Non-pigmented ciliary epithelial cell (primary cell): Measurements from ENCODE around the gene COLQ.
"Not testable (repeated sequence)": the region's sequence is repeated elsewhere in the genome, so short reads cannot be mapped to it uniquely, and the experiment has no call there.

ENCODE experiments used
- DNase-seq: peaks from one replicate; pipeline ENCODE4 v3.0.0-alpha.2; 2010; ENCODE audit warnings: low read depth

The COLQ gene

DNA sequence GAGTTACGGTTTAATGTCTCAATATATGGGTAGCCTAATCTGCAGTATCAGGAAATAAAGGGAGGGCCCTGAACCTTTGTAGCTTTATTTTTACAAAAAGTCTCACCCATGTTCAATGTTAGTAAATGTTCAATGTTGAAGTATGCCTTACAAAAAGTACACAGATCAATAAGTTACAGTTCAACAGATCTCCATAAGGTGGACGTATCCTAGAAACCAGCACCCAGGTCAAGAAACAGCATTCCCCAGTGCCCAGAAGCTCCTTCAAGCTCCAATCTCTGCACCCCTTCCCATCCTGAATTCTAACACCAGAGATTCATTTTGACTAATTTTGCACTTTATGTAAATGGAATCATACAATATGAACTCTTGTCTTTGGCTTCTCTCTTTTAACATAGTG lies 31.3 kb downstream of the COLQ start:
- no peak for DNase-seq

DNA sequence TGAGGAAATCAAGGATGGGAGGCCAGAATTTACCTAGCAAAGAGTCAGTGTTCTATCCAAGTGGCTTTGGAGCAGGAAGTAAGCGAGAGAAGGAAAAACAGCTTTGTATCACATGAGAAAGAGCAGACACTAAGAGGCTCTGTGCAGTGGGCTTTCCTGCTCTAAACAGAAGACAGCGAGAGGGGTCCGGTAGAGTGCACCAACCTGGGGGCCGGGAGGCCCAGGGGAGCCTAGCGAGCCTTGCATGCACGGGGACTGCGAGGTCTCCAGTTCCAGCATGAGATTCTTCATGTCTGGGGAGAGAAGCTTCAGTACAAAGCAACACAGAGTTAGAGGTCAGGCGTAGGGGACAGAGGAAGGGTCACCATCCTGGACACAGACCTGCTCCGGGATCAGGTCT lies 33.5 kb downstream of the COLQ start:
- DNase-seq, result no peak

DNA sequence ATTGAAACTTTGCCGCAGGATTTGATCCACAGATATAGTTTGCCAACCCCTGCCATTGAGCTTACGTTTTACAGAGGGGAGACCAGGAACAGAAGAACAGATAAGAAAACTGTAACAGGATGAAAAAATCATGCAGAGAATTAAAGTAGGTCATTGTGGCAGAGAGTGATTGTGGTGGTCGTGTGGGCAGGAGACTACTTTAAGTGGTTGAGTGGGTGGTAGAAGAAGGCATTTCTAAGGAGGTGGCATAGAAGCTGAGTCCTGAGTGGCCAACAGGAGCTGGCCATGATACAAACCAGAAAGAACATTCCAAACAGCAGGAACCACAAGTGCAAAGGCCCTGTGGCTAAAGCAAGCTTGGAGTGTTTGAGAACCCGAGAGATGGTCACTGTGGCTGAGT lies 34.5 kb downstream of the COLQ start:
- no peak for DNase-seq

DNA sequence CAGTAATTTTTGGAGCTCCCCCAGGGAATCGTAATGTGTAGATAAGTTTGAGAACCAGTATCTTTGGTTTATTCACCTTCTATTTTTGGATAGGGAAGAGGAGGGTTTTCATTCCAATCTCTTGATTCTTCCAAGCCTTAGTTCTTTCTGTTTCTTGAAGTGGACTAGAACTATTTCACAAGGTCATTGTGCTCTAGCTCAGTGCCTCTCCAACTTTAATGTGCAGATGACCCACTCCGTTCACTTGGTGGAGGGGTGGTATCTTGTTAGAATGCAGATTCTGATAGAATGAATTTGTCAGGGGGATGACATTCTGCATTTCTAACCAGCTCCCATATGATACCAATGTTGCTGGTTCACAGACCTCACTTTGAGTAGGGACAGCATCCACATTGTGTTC lies 35.5 kb downstream of the COLQ start:
- no peak for DNase-seq

DNA sequence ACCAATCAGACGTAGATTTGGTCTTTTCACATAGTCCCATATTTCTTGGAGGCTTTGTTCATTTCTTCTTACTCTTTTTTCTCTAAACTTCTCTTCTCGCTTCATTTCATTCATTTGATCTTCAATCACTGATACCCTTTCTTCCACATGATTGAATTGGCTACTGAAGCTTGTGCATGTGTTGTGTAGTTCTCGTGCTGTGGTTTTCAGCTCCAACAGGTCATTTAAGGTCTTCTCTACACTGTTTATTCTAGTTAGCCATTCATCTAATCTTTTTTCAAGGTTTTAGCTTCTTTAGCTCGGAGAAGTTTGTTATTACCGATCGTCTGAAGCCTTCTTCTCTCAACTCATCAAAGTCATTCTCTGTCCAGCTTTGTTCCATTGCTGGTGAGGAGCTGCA lies 37.0 kb downstream of the COLQ start:
- not testable (repeated sequence) for DNase-seq

DNA sequence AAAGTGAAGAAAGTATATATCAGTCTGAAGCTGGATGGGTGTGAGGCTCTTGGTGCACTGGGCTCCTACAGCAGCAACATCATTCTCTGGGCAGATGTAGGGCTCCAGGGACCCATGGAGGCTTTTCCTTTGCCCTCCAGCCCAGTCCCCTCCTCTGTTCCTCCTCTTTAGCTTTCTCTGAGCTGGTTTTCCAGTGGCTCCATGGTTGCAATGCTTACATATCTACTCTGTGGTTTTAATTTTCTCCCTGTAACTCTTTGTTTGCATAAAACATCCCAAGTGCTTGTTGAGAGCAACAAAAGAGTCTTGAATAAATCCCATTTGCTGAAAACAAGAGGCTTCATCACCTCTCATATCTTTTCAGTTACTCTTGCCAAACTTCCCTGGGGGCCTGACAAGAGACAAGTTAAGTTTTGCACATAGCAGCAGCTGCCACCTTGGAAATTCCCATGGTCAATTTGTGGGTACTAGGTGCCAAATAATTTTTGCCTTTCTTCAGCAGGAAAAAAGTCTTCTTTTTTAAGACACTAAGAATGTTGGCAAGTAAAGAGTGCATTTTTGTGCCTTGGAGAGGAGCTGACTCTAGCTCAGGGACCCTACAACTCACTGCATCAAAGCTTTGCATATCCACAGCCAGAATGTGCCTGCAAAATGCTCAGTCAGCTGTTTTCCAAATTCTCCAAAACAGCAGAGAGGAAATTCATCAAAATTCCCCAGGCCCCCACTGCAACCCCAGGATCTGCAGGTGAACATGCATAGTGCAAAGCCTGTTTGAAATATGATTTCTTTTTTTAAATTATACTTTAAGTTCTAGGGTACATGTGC lies 41.9 kb downstream of the COLQ start:
- DNase-seq, result no peak

DNA sequence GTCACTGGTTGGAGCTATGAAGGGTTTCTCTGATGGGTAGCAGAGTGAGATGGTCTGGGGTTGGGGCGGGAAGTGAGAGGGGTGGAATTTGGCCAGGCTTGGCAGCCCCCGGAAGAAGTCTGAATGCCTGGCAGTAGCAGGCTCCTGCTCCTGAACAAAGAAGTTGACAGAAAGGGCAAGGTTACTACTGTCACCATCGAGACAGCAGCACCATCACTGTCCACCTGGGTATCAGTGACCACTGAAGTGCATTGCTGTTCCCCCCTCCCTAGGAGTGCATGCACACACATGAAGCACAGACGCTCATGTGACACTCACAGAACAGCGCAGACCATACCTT lies 42.9 kb downstream of the COLQ start:
- DNase-seq, result no peak

DNA sequence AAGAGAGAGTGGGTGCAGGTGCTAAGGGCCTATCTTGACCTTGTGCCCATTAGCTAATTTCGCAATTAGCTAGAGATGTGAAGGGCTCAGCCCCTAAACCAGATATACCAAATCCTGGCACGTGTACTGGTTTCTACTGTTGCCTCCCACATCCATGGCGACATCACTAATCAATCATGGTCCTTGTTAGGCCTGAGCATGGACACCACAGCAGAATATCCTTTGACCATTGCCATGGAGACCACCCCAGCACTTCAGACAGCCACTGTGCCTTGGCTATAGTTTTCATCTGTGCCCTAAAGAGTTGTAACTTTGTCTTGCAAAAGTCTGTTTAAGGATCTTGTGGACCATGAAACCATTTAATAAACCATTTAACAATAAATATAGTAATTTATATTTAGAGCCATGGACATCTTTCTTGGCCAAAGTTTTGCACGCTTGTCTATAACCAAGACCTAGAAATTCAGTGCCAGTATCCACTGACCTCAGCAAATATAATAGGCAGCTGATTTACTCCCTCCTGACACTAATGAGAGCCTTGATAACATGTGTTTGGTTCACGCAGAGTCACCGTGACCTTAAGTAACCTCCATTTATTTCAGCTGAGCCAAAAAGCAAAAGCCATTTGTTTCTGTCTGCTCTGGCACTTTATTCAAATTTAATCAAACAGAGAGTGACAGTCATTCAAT lies 43.4 kb downstream of the COLQ start:
- no peak for DNase-seq

DNA sequence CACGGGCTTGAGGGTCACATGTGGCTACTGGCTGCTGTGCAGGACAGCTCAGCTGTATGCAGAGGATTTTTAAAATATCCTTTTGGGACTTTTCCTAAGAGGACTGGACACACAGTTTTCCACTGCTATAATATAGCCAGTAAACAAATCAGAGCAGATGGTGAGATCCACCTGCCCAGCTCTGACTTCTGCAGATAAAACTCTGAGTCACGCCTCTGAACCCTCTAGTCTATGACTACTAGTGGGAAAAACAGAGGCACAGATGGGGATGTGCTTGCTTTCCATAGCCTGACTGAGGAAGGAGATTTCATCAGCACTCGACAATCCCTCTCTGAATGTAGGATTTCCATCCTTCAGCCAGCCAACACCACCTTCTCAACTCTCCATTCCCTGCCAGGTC lies 45.1 kb downstream of the COLQ start:
- DNase-seq, result no peak

DNA sequence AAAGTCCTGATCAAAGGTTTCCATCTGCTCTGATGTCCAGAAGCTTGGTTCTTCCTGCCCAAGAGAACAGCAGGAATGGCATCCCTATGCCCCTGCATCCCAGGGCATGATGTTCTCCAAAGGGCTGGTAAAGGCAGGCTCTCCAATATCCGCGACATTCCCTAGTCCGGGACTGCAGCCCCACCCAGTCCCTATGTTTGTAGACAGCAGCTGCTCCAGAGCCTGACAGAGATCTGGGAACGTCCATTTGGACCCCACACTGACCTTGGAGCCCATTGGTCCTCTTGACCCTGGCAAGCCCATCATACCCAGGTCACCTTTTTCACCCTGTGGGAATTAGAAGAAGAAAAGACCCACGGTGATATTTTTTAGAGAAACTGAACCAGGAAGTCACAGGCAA lies 46.3 kb downstream of the COLQ start:
- DNase-seq, result no peak

DNA sequence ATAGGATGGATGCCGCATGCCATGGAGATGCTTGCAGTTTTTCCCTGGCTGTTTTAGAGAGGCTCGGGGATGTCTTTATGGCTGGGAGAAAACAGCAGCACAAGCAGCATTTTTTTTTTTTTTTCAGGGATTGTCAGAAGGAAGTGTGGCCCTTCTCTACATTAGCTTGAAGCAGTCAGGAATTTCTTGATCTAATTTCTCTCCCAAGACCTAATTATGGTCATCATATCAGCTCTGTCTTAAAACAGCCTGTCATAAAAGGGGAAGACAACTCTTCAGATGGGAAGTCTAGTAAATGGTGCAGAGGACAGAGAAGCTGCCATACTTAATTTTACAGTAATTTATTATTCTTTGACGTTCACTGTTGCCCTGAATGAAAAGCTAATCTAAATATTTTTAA lies 49.6 kb downstream of the COLQ start:
- no peak for DNase-seq

DNA sequence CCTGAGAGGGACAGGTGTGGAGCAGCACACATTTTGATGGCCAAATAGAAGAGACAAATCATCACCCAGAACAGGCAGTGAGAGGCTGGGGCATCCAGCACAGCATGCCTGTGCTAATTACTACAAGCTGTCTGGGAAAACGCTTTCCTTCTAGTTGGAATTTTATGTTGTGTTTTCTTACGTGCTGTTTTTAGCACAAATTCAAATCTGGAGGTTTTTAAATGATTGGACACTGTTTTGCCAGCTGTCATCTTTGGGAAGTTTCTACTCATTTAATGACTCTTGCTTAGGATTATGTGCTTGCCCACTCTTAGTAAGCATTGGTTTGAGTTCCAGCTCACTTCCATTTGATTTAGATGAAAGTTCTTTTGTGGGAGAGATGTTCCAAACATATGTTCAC lies 50.7 kb downstream of the COLQ start:
- no peak for DNase-seq

DNA sequence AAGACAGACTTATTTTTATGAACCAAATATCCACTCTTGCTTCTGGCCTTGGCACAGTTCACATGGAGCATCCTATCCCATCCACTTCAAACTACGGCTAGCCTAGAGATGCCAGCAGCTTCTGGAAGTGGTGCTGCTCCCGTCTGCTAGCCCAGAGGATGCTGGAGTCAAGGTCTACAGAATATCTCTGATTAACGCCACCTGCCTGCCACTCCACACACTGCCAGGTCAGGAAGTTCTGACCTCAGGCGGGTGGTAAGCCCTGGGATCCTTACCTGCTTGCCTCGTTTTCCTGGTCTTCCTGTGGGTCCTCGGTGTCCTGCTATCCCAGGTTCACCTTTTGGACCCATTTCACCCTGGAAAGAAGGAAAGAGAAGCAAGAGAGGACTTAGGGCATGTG lies 51.2 kb downstream of the COLQ start:
- no peak for DNase-seq

DNA sequence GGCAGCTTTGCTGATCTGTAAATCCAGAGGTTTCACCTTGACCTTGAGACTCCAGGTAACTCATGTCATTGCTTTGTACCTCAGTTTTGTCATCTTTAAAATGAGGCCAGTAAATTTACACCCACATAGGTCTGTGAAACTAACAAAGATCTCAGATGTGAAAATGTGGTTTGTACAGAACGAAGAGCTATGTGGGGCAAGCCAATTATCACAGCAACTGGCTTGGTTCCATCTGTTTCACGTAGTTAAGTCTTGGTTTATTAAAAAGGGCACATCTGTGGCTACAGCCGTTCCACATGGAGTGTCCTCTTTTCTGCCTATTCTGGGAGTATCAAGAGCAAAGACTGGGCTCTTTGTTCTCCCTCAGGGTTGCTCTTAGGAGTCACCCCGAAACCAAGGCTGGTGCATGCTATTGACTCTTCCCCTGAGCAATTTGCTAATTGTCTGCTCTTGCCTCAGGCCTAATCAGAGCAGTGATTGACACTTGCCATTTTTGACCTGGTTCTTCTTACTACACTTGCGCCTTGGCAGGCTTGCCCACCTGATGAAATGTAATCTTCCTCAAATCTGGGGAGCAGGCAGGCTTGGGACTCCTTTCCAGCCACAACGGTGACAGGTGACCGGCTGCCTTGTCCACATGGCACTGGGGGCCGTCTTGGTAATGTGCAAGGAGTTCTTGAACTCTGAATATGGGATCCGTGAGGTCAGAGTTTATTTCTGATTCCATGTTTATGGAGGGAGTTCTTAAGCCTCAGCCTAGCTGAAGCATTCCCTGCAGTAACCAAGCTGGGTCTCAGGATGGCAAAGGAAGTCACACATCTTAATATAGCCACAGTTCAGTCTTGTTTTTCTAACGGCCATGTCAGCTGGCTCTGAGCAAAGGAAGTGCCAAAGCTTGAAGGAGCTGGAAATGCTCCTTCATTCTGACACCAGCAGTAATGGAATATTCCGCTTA lies 54.0 kb downstream of the COLQ start:
- no peak for DNase-seq

DNA sequence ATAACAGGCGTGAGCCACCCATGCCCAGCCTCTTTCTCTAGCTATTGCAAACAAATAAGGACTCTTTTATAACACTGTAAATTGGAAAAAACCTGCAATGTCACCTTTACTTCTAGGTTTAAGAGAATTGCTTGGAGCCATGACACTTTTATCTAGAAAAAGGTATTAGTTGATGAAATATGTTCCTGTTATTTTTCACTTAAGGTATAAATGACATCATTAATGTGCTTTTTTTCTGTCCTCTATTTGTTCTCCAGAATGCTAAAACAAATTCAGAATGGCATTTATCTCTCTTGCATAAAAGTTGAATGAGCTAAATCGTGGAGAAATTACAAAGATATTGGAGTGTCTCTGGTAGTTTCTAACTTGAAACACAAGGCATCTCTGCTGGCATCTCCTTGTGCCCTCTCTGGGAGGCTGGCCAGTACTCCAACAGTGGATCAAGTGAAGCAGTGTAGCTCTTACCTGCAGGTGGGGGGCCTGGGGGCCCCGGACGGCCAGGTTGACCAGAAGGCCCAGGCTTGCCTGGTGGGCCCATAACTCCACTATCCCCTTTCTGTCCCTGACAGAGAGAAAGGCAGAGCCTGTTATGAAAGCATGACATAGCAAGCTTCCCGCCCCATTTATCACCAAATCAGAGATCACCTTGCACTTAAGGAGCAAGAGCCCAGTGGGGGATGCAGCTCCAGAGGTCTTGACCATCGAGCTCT lies 55.5 kb downstream of the COLQ start:
- no peak for DNase-seq

DNA sequence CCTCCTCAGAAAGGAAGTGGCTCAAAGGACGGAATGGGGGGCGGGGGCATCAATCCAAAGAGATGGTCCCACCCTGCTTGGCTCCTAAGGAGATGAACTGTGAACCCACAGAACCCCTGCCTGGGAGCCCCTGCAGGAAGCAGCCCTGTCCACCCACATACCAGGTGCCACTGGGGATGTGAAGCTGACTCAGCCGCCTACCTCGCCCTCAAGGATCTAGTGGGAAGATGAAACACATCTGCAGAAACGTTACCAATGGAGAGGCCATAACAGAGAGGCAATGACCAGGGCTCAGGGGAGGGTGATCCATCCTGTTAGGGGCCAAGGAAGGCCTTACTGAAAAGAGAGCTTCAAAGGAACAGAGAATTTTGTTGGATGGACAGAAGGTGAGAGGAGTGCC lies 59.1 kb downstream of the COLQ start:
- DNase-seq, result no peak

DNA sequence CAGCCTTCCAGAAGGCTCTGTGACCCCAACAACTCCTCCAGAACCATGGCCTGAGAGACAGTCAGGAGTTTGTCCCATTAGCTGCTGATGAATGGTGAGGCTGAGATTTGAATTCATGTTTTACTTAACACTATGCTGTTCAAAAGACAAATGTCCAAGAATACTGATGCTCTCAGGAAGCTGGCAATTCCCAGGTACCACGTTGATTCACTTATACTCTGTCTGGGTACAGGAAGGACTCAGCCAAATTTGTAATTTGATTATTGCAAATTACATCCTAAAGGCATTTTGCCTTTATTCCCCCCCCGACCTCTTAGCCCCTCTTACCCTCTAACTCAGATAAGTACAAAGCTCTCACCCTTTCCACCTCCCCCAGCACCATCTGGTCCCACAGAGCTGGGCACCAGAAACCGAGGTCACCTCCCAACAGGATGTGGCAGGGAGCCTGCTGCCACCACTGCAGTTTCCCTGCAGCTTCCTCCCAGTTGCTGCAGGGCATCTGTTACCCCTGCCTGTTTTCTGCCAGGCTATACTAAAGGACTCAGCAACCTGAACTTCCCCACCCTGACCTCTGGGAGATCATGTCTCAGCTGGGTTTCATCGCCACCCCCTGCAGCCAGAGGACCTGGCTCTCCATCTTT lies 60.5 kb downstream of the COLQ start:
- DNase-seq, result no peak

DNA sequence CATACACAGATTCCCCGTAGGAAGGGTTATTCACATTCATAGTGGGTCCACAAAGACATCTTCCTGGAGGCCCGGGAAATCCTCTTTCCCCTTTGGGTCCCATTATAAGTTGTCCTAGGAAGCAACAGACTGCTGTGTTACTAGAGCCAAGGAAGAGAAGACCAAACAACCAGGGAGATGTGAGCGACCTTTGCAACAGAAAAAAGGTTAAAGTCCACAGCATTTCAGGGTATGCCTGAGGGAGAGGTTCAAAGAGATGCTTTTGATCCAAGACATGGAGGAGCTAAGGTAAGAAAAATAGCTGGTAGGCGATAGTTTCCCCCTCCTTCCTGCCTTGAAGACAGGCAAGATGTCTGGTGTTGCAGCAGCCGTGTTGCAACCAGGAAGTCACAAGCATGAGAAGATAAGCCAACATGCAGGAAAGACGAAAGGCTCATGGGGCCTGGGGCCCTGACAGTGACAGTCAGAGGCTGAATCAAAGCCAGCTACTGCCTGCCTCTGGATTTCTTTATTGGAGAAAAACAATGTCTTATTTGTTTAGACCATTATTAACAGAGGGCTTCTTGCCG lies 63.2 kb downstream of the COLQ start:
- no peak for DNase-seq

DNA sequence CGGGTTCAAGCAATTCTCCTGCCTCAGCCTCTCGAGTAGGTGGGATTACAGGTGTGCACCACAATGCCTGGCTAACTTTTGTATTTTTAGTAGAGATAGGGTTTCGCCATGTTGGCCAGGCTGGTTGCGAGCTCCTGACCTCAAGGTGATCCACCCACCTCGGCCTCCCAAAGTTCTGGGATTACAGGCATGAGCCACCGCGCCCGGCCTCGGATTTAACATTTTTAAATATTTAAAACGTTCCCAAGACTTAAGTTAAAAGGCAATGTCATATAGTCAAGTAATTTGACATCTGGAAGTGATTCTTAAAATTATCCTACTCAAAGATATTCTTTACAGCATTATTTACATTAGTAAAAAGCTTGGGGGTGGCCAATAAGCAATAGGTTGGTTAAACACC lies 64.6 kb downstream of the COLQ start:
- DNase-seq, result not testable (repeated sequence)

DNA sequence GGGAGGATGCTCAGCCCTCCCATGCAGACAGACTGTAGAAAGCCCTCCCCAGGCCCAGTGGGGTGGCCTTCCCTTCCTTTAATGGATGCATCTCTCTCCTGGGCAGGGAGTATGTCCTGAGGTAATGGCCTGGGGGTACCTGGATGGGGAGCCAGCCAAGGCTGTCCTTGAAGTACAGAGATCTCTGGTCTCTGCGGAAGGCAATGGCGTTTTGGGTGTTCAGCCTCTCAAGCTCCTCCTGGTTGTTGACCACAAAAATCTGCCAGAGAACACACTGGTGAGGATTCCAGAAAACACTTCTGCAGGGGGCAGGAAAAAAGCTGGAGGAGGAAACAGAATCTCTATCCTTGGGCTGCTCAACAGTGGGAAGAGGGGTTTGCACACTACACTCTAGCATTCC lies 65.2 kb downstream of the COLQ start:
- DNase-seq, result no peak

DNA sequence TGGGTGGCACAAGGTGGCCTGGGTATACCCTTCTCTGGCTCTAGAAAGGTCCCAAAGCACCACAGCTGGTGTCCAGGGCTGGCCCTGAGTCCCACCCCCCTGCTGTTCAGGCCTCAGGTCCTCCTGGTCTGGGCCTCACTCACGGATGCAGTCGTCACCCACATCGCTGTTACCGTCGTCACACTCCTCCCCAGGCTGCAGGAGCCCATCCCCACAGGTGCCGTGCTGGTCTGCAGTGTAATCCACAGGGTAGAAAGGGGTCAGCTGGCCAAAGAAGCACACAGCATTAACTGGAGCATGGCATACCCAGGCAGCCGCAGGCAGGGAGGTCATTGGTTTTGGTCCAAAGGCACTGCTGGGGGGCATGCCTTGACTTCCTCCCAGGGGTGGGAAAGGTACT lies 65.8 kb downstream of the COLQ start:
- DNase-seq, result no peak
